H1 (cell line): ENCODE results near the gene C19orf25. TPM values are rescaled to one million over a fixed set of nuclear protein-coding genes. Genes with fewer than 3 reads are reported as not detected.
A peak's percentile ranks its signal among the peaks of the same experiment; 100 is the strongest.

Experiments
- SP4 ChIP-seq: IDR thresholded peaks from 2 replicates; pipeline ENCODE4 v1.6.1; 2012; ENCODE audit warnings: low read length, inconsistent platforms
- polyA plus RNA-seq, 7 experiments: library from polyadenylated mRNA; depleted of rRNA in 3 of 7; stranded (reverse) in 5 of 7; unstranded in 2 of 7; fragments of >200 nt in 5 of 7; fragments of 200-250 nt in 2 of 7; gene quantifications; 1 replicate in 5 of 7; 2 replicates in 1 of 7; 4 replicates in 1 of 7; pipeline versions ENCODE4 v1.2.1 to v1.2.3, GENCODE V29; 2011 to 2013; ENCODE audit warnings: missing spikeins in 2 of 7, mixed read lengths in 2 of 7
- total RNA-seq: library from RNA; stranded (reverse); fragmentation: NEBNext Ultra II Directional; extraction: Animal tissue kit (Norgen Biotek cat#: 25700); gene quantifications from 2 replicates; pipeline ENCODE4 v1.2.1, GENCODE V29; 2021

C19orf25 gene
- total and polyA plus RNA-seq, 2 of the 8 experiments (the other 6 are each of a cell fraction or from before 2014, with no cell fraction given) = 41.3 to 67.4 TPM

DNA sequence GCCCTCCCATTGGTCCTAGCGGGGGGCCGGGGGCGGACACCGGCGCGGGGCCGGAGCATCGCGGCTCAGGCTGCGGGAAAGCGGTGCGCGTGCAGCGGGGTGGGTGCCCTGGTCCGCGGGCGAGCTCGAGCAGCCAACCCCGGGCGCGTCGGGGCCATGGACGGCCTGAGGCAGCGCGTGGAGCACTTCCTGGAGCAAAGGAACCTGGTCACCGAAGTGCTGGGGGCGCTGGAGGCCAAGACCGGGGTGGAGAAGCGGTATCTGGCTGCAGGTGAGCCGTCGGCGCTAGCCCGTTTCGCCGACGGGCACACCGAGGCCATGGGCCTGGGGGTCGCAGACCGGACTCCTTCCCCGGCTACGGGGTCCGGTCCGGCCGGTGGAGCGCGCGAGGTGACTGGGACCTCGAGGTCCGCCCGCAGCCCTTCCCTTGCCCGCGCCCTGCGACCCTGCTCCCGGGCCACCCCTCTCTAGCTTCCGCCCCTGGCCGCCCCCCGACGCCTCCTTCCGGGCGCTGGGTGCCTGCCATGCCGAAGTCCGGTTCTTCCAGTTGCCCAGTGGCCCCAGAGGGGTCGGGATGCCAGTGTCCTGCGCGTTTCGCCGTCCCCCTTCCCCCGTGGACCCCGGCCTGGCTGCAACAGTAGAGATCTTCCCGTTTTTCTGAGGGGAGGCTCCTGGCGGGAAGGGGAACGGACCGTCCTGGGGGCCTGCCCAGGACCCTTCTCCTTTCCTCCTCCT is 12.3 kb upstream of the C19orf25 start, which contains the start of gene REEP6 (continued):
- peak; percentile 4; the same call in 1 of the 2 replicates for TF ChIP-seq SP4
